ENCODE results near the gene DMRT2.

Gene DMRT2

GRCh38 chr9:1058826-1059487, 8.8 kb downstream of the DMRT2 start:
- TF ChIP-seq, protein P1, sequence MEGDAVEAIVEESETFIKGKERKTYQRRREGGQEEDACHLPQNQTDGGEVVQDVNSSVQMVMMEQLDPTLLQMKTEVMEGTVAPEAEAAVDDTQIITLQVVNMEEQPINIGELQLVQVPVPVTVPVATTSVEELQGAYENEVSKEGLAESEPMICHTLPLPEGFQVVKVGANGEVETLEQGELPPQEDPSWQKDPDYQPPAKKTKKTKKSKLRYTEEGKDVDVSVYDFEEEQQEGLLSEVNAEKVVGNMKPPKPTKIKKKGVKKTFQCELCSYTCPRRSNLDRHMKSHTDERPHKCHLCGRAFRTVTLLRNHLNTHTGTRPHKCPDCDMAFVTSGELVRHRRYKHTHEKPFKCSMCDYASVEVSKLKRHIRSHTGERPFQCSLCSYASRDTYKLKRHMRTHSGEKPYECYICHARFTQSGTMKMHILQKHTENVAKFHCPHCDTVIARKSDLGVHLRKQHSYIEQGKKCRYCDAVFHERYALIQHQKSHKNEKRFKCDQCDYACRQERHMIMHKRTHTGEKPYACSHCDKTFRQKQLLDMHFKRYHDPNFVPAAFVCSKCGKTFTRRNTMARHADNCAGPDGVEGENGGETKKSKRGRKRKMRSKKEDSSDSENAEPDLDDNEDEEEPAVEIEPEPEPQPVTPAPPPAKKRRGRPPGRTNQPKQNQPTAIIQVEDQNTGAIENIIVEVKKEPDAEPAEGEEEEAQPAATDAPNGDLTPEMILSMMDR (conservative IDR thresholded peaks at IDR 0.05; ENCODE audit: low read depth, low read length): no peak
- no peak overlapping the region for H3K4me3 ChIP-seq (ENCODE audit: low read length)
- DNase-seq (ENCODE audit: low read depth): no peak

DNA sequence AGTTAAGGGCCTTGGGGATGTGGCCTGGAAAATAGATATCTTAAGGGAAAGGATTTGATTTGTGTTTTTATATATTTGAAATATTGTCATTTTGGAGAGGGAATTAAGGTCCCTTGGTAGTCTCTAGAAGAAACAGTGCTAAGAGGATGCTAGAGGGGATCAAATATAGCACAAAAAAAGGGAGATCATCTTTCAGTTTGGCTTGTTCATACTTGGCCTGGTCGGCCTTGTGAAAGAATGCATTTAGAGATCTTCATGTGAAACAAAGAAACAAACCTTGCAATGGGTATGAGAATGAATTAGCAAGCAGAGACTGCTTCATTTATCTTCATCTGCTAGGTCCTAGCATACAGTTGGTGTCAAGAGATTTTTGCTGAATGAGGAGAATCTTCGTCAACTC, 15.0 kb downstream of the DMRT2 start:
- DNase-seq (ENCODE audit: low read depth): no peak
- H3K4me3 ChIP-seq (ENCODE audit: low read length): no peak overlapping the region
- TF ChIP-seq, protein P1 (conservative IDR thresholded peaks at IDR 0.05; ENCODE audit: low read depth, low read length): no peak

- TF ChIP-seq, protein P1 (conservative IDR thresholded peaks at IDR 0.05; ENCODE audit: low read depth, low read length): no peak
- no peak for DNase-seq (ENCODE audit: low read depth)
- H3K4me3 ChIP-seq (ENCODE audit: low read length): no peak overlapping the region
Measured at GRCh38 chr9:1070692-1071091, 20.5 kb downstream of the DMRT2 start.

DNA sequence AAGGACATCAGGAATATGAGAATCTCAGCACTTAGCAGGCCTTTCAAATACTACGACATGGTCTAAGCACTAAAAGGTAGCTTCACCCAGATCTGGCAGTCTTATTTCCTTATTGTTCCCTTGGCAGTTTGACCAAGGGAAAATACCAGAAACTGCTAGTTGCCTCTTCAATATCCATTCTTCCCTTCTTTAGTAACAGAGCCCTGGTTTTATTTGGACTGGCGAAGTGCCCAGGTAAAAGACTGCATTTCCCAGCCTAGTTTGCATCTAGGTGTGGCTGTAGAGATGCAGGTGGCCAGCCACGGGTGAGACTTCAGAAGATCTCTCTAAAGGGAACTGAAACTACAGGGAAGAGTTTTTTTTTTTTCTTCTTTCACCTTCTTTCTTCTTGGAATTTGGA, 21.6 kb downstream of the DMRT2 start:
- DNase-seq (ENCODE audit: low read depth): no peak
- TF ChIP-seq, protein P1 (conservative IDR thresholded peaks at IDR 0.05; ENCODE audit: low read depth, low read length): no peak
- no peak overlapping the region for H3K4me3 ChIP-seq (ENCODE audit: low read length)

DNA sequence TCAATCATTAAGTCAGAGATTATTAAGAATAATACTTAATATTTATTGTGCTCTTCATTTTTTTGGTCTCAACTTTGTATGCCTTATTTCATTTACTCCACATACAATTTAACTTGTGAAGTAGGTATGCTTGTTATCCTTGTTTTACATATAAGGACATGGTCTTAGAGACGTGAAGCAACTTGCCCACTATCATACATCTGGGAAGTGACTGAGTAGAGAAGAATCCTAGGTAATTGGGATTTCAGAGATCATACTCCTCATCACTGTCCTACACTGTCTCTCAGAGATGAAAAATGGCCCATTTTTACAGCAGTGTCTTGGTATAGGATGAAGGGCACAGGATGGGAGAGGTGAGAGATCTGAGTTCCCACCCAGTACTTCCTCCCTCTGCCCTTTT, 23.3 kb downstream of the DMRT2 start:
- DNase-seq (ENCODE audit: low read depth): no peak
- TF ChIP-seq, protein P1 (conservative IDR thresholded peaks at IDR 0.05; ENCODE audit: low read depth, low read length): no peak

DNA sequence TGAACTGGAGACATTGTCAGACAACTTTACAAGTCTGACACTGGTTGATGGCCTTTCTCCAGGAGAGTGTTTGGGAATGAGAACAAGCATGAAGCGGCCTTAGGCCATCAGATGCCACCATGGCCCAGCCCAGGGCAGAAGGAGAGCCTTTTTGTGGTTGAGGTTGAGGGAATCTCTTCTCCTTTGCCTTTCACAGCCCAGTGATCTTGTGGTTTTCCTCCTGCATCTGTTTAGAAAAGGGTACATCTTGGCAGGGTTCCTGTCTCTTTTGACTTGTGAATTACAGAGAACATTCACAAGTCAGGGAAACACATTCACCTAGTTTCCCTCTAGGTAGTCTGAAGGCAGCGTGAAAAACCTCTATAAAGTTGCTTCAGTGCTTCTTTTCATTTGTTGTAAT, 27.5 kb downstream of the DMRT2 start:
- H3K4me3 ChIP-seq (ENCODE audit: low read length): no peak overlapping the region
- no peak for DNase-seq (ENCODE audit: low read depth)
- TF ChIP-seq, protein P1 (conservative IDR thresholded peaks at IDR 0.05; ENCODE audit: low read depth, low read length): no peak

More for the DNA sequence above, 23.3 kb downstream of the DMRT2 start:
- no peak overlapping the region for H3K4me3 ChIP-seq (ENCODE audit: low read length)

- no peak for DNase-seq (ENCODE audit: low read depth)
- TF ChIP-seq, protein P1 (conservative IDR thresholded peaks at IDR 0.05; ENCODE audit: low read depth, low read length): no peak
- no peak overlapping the region for H3K4me3 ChIP-seq (ENCODE audit: low read length)
Measured at GRCh38 chr9:1083325-1083913, 33.3 kb downstream of the DMRT2 start.

Data from retinal pigment epithelial cell (primary cell).